CD4-positive, CD25-positive, alpha-beta regulatory T cell (primary cell): Measurements from ENCODE around the gene TKFC. TPM values are rescaled to one million over a fixed set of nuclear protein-coding genes. Genes with fewer than 3 reads are reported as not detected.

Experiments
- ATAC-seq, 2 donors: fragments of 150-1000 bp; cut with Tn5 transposase; one replicate each; pipeline ENCODE4 v1.10.0; 2021; ENCODE audit warnings: low read depth in 2 of 2, moderate number of reproducible peaks in 2 of 2, moderate library complexity in 1 of 2
- DNase-seq, 3 donors: peaks; one replicate each; pipeline versions ENCODE4 v3.0.0 to v3.0.0-alpha.2; 2012 to 2022; ENCODE audit warnings: mixed read lengths in 1 of 3
- H3K27ac ChIP-seq: one replicate; pipeline ENCODE4 v1.7.0; 2013; ENCODE audit warnings: mild to moderate bottlenecking, low read length; ENCODE audit not compliant: insufficient read depth, poor library complexity, severe bottlenecking
- H3K27me3 ChIP-seq: one replicate; pipeline ENCODE4 v1.7.0; 2013; ENCODE audit warnings: low read length; ENCODE audit not compliant: control insufficient read depth, insufficient read depth
- H3K36me3 ChIP-seq: one replicate; pipeline ENCODE4 v1.7.0; 2013; ENCODE audit warnings: mild to moderate bottlenecking, low read length, moderate library complexity; ENCODE audit not compliant: control insufficient read depth, insufficient read depth
- H3K4me1 ChIP-seq: 2 replicates; pipeline ENCODE4 v1.7.0; 2013; ENCODE audit warnings: mild to moderate bottlenecking, low read length; ENCODE audit not compliant: insufficient read depth, control insufficient read depth, poor library complexity, severe bottlenecking
- H3K4me3 ChIP-seq: one replicate; pipeline ENCODE4 v1.7.0; 2013; ENCODE audit warnings: low read depth, mild to moderate bottlenecking, low read length, moderate library complexity
- H3K9me3 ChIP-seq, 2 experiments: 1 replicate in 1 of 2; 2 replicates in 1 of 2; pipeline ENCODE4 v1.7.0; 2013; ENCODE audit warnings: low read length in 2 of 2, mild to moderate bottlenecking in 1 of 2, moderate library complexity in 1 of 2; ENCODE audit not compliant: control insufficient read depth in 2 of 2
- H3K27ac Mint-ChIP-seq, 3 donors: one replicate each; pipeline ENCODE4 v1.8.0; 2020 to 2022; ENCODE audit warnings: mild to moderate bottlenecking in 3 of 3, mixed read lengths in 3 of 3, moderate library complexity in 2 of 3
- H3K27me3 Mint-ChIP-seq: one replicate; pipeline ENCODE4 v1.8.0; 2022; ENCODE audit warnings: mild to moderate bottlenecking, mixed read lengths
- H3K36me3 Mint-ChIP-seq: one replicate; pipeline ENCODE4 v1.8.0; 2020; ENCODE audit warnings: mixed read lengths
- H3K4me1 Mint-ChIP-seq, 4 donors: one replicate each; pipeline ENCODE4 v1.8.0; 2020 to 2022; ENCODE audit warnings: mixed read lengths in 4 of 4, mild to moderate bottlenecking in 1 of 4
- H3K4me3 Mint-ChIP-seq, 4 donors: one replicate each; pipeline ENCODE4 v1.8.0; 2020 to 2022; ENCODE audit warnings: mild to moderate bottlenecking in 4 of 4, mixed read lengths in 4 of 4, moderate library complexity in 3 of 4
- H3K9me3 Mint-ChIP-seq, 7 donors: one replicate each; pipeline ENCODE4 v1.8.0; 2020 to 2022; ENCODE audit warnings: mixed read lengths in 7 of 7, mild to moderate bottlenecking in 3 of 7, moderate library complexity in 2 of 7
- polyA plus RNA-seq, 4 donors: library from polyadenylated mRNA; unstranded; fragments of 300-500 nt; fragmentation: Illumina TruSeq; gene quantifications; one replicate each; pipeline ENCODE4 v1.2.3, GENCODE V29; 2021
- total RNA-seq: library from RNA; stranded (reverse); gene quantifications from one replicate; pipeline ENCODE4 v1.2.3, GENCODE V29; 2022

TKFC gene
- total and polyA plus RNA-seq, 5 donors from 2014 or later = 29.2 to 33.2 (median 31.3) TPM

- ATAC-seq = no peak
- Mint-ChIP-seq H3K27ac (peak overlapping the region in 2 of 3 donors; percentile 58 to 94), H3K27me3 (no peaks in the 10 kb centered on the region), H3K9me3 (no peaks in the 10 kb centered on the region), H3K4me3 (peak overlapping the region in 2 of 4 donors; percentile 27 to 52), H3K36me3 (peaks cover 10% of the 10 kb centered on the region), H3K4me1 (peaks cover 10 to 57% (median 33%) of the 10 kb centered on the region in 4 donors)
- Histone ChIP-seq H3K27me3 (no peaks in the 10 kb centered on the region), H3K36me3 (peaks cover 2% of the 10 kb centered on the region), H3K4me3 (no peak overlapping the region), H3K9me3 (no peaks in the 10 kb centered on the region), H3K27ac (peak overlapping the region; percentile 70), H3K4me1 (peaks cover 32% of the 10 kb centered on the region)
- DNase-seq = no peak
Measured at GRCh38 chr11:61335355-61335710, 2.3 kb downstream of the TKFC start.

GRCh38 chr11:61336171-61336935 lies 3.3 kb downstream of the TKFC start:
- peak; percentile 69 to 92 (median 85) for DNase-seq
- Mint-ChIP-seq H3K4me3 (peak overlapping the region in 3 of 4 donors; percentile 24 to 79 (median 78)), H3K36me3 (peaks cover 15% of the 10 kb centered on the region), H3K27me3 (no peaks in the 10 kb centered on the region), H3K27ac (peak overlapping the region; percentile 80 to 94 (median 82)), H3K4me1 (peaks cover 9 to 47% (median 26%) of the 10 kb centered on the region in 4 donors), H3K9me3 (no peaks in the 10 kb centered on the region)
- H3K27me3 ChIP-seq = no peaks in the 10 kb centered on the region
- peaks cover 27% of the 10 kb centered on the region for H3K4me1 ChIP-seq
- peaks cover 4% of the 10 kb centered on the region for H3K36me3 ChIP-seq
- H3K4me3 ChIP-seq = no peak overlapping the region
- H3K27ac ChIP-seq = peak overlapping the region; percentile 70
- H3K9me3 ChIP-seq = no peaks in the 10 kb centered on the region
- peak; percentile 57 to 62 for ATAC-seq

GRCh38 chr11:61337706-61338470 lies 4.9 kb downstream of the TKFC start:
- no peaks in the 10 kb centered on the region for H3K27me3 Mint-ChIP-seq
- ATAC-seq (no peak), DNase-seq (no peak)
- H3K27ac Mint-ChIP-seq = no peak overlapping the region
- no peak overlapping the region for H3K27ac ChIP-seq
- H3K36me3 Mint-ChIP-seq = peaks cover 20% of the 10 kb centered on the region
- H3K27me3 ChIP-seq = no peaks in the 10 kb centered on the region
- no peak overlapping the region for H3K4me3 ChIP-seq
- no peaks in the 10 kb centered on the region for H3K9me3 Mint-ChIP-seq
- peaks cover 4% of the 10 kb centered on the region for H3K36me3 ChIP-seq
- H3K4me1 Mint-ChIP-seq = peaks cover 0 to 32% (median 13%) of the 10 kb centered on the region in 4 donors
- peaks cover 12% of the 10 kb centered on the region for H3K4me1 ChIP-seq
- H3K4me3 Mint-ChIP-seq = no peak overlapping the region
- H3K9me3 ChIP-seq = no peaks in the 10 kb centered on the region

GRCh38 chr11:61338783-61339489 lies 5.9 kb downstream of the TKFC start:
- Mint-ChIP-seq H3K36me3 (peaks cover 20% of the 10 kb centered on the region), H3K27me3 (no peaks in the 10 kb centered on the region), H3K4me3 (no peak overlapping the region), H3K27ac (no peak overlapping the region), H3K4me1 (peaks cover 0 to 24% (median 8%) of the 10 kb centered on the region in 4 donors), H3K9me3 (no peaks in the 10 kb centered on the region)
- no peaks in the 10 kb centered on the region for H3K9me3 ChIP-seq
- H3K4me1 ChIP-seq = peaks cover 4% of the 10 kb centered on the region
- no peaks in the 10 kb centered on the region for H3K27me3 ChIP-seq
- DNase-seq (no peak), ATAC-seq (no peak)
- no peak overlapping the region for H3K4me3 ChIP-seq
- H3K27ac ChIP-seq = no peak overlapping the region
- H3K36me3 ChIP-seq = peaks cover 4% of the 10 kb centered on the region

- Histone ChIP-seq H3K27me3 (no peaks in the 10 kb centered on the region), H3K27ac (no peak overlapping the region), H3K36me3 (peaks cover 4% of the 10 kb centered on the region), H3K9me3 (no peaks in the 10 kb centered on the region), H3K4me3 (no peak overlapping the region), H3K4me1 (peaks cover 3% of the 10 kb centered on the region)
- H3K9me3 Mint-ChIP-seq = no peaks in the 10 kb centered on the region
- no peaks in the 10 kb centered on the region for H3K27me3 Mint-ChIP-seq
- ATAC-seq (no peak), DNase-seq (no peak)
- H3K4me1 Mint-ChIP-seq = peaks cover 0 to 18% (median 5%) of the 10 kb centered on the region in 4 donors
- peaks cover 20% of the 10 kb centered on the region for H3K36me3 Mint-ChIP-seq
- H3K4me3 Mint-ChIP-seq = no peak overlapping the region
- H3K27ac Mint-ChIP-seq = no peak overlapping the region
Measured at GRCh38 chr11:61339490-61339878, 6.5 kb downstream of the TKFC start.

GRCh38 chr11:61340979-61341378 lies 8.0 kb downstream of the TKFC start:
- no peaks in the 10 kb centered on the region for H3K9me3 ChIP-seq
- H3K27ac ChIP-seq = no peak overlapping the region
- H3K36me3 ChIP-seq = peaks cover 4% of the 10 kb centered on the region
- Mint-ChIP-seq H3K36me3 (peaks cover 20% of the 10 kb centered on the region), H3K27ac (no peak overlapping the region), H3K9me3 (no peaks in the 10 kb centered on the region), H3K4me3 (no peak overlapping the region), H3K27me3 (no peaks in the 10 kb centered on the region), H3K4me1 (peaks cover 0 to 9% (median 3%) of the 10 kb centered on the region in 4 donors)
- no peaks in the 10 kb centered on the region for H3K27me3 ChIP-seq
- peaks cover 2% of the 10 kb centered on the region for H3K4me1 ChIP-seq
- no peak overlapping the region for H3K4me3 ChIP-seq
- ATAC-seq (no peak), DNase-seq (no peak)

- Mint-ChIP-seq H3K36me3 (peaks cover 20% of the 10 kb centered on the region), H3K4me1 (peaks cover 0 to 3% (median under 1%) of the 10 kb centered on the region in 4 donors), H3K9me3 (no peaks in the 10 kb centered on the region), H3K27ac (no peak overlapping the region), H3K27me3 (no peaks in the 10 kb centered on the region), H3K4me3 (no peak overlapping the region)
- Histone ChIP-seq H3K27ac (no peak overlapping the region), H3K9me3 (no peaks in the 10 kb centered on the region), H3K4me1 (no peaks in the 10 kb centered on the region), H3K36me3 (peaks cover 4% of the 10 kb centered on the region), H3K4me3 (no peak overlapping the region), H3K27me3 (no peaks in the 10 kb centered on the region)
- ATAC-seq (no peak), DNase-seq (no peak)
Measured at GRCh38 chr11:61341706-61342105, 8.7 kb downstream of the TKFC start.
